ENCODE measurements around the gene NEK4. TPM values are rescaled to one million over a fixed set of nuclear protein-coding genes. Genes with fewer than 3 reads are reported as not detected.

Gene NEK4
- total and polyA plus RNA-seq, 7 experiments from 2014 or later, result 9.0 to 28.4 (median 15.4) TPM

Other genes starting within 250 kb of the NEK4 start
- 10 to 100 TPM in 1 of 5 experiments, 1 to 10 TPM in 4; 2.1 to 23.0 (median 3.9) TPM for gene NT5DC2, start 237.1 kb downstream of the NEK4 start, total RNA-seq
- gene NT5DC2, start 237.1 kb downstream of the NEK4 start, polyA plus RNA-seq, result 1 to 10 TPM in 1 of 2 donors, not detected in 1; 1.3 TPM
- gene UQCC5, start 234.3 kb downstream of the NEK4 start, total RNA-seq, result 10 to 100 TPM in 3 of 5 experiments, 1 to 10 TPM in 2; 5.4 to 11.9 (median 10.7) TPM
- gene UQCC5, start 234.3 kb downstream of the NEK4 start, polyA plus RNA-seq, result 10 to 100 TPM; 24.3 to 28.2 TPM
- gene PBRM1, start 85.0 kb downstream of the NEK4 start, total RNA-seq, result 10 to 100 TPM; 58.4 to 83.8 (median 74.2) TPM
- gene PBRM1, start 85.0 kb downstream of the NEK4 start, polyA plus RNA-seq, result 100 to 1,000 TPM in 1 of 2 donors, 10 to 100 TPM in 1; 94.0 to 109 TPM
- gene GNL3, start 84.9 kb downstream of the NEK4 start, total RNA-seq, result 100 to 1,000 TPM in 2 of 5 experiments, 10 to 100 TPM in 3; 87.9 to 116 (median 97.2) TPM
- gene GNL3, start 84.9 kb downstream of the NEK4 start, polyA plus RNA-seq, result 10 to 100 TPM; 60.0 to 84.2 TPM
- gene GLT8D1, start 65.1 kb downstream of the NEK4 start, total RNA-seq, result 10 to 100 TPM; 18.9 to 47.7 (median 45.2) TPM
- gene GLT8D1, start 65.1 kb downstream of the NEK4 start, polyA plus RNA-seq, result 10 to 100 TPM; 62.5 to 80.9 TPM
- 10 to 100 TPM; 55.0 to 95.3 (median 78.2) TPM for gene SPCS1, start 64.8 kb downstream of the NEK4 start, total RNA-seq
- 100 to 1,000 TPM; 339 to 379 TPM for gene SPCS1, start 64.8 kb downstream of the NEK4 start, polyA plus RNA-seq
- gene ITIH1, start 6.7 kb upstream of the NEK4 start, total RNA-seq, result not detected
- gene ITIH1, start 6.7 kb upstream of the NEK4 start, polyA plus RNA-seq, result not detected
- gene ITIH3, start 23.9 kb upstream of the NEK4 start, total RNA-seq, result not detected
- not detected for gene ITIH3, start 23.9 kb upstream of the NEK4 start, polyA plus RNA-seq
- 10 to 100 TPM; 13.3 to 37.6 (median 34.1) TPM for gene ITIH4, start 59.7 kb upstream of the NEK4 start, total RNA-seq
- gene ITIH4, start 59.7 kb upstream of the NEK4 start, polyA plus RNA-seq, result 1 to 10 TPM in 1 of 2 donors, under 1 TPM in 1; 0.08 to 1.1 TPM
- gene MUSTN1, start 64.1 kb upstream of the NEK4 start, total RNA-seq, result 10 to 100 TPM in 1 of 5 experiments, 1 to 10 TPM in 3, under 1 TPM in 1; 0.76 to 10.0 (median 2.6) TPM
- gene MUSTN1, start 64.1 kb upstream of the NEK4 start, polyA plus RNA-seq, result not detected
- 10 to 100 TPM; 21.1 to 44.9 (median 34.5) TPM for gene STIMATE, start 126.6 kb upstream of the NEK4 start, total RNA-seq
- gene STIMATE, start 126.6 kb upstream of the NEK4 start, polyA plus RNA-seq, result 1 to 10 TPM; 3.0 to 4.7 TPM

Measured in naive thymus-derived CD4-positive, alpha-beta T cell (primary cell).